SW480 (cell line): ENCODE results near the gene ACSS2.

Experiments used
- DNase-seq: peaks from one replicate; pipeline ENCODE4 v3.0.0-alpha.2; 2016; ENCODE audit warnings: low spot score

Gene ACSS2

GRCh38 chr20:34876406-34877282 is at the start of gene ACSS2:
ACSS2 (plus strand) TSS chr20:34876612; CDS start chr20:34876646, 34 bp downstream.
- no peak for DNase-seq

- DNase-seq: no peak
Observed at GRCh38 chr20:34829191-34829590, 47.2 kb upstream of the ACSS2 start.

GRCh38 chr20:34831936-34832335 is 44.5 kb upstream of the ACSS2 start:
- no peak for DNase-seq

- DNase-seq: peak; percentile 67
Observed at GRCh38 chr20:34834459-34834893, 41.9 kb upstream of the ACSS2 start.

- no peak for DNase-seq
Observed at GRCh38 chr20:34842143-34842542, 34.3 kb upstream of the ACSS2 start.

- peak; percentile 81 for DNase-seq
Observed at GRCh38 chr20:34843421-34843820, 33.0 kb upstream of the ACSS2 start.

- DNase-seq: no peak
Observed at GRCh38 chr20:34848597-34848996, 27.8 kb upstream of the ACSS2 start.

- DNase-seq: no peak
Observed at GRCh38 chr20:34849778-34850177, 26.6 kb upstream of the ACSS2 start.

- peak; percentile 91 for DNase-seq
Observed at GRCh38 chr20:34850969-34851368, 25.4 kb upstream of the ACSS2 start.

- DNase-seq: peak; percentile 44
Observed at GRCh38 chr20:34852298-34852697, 24.1 kb upstream of the ACSS2 start.

GRCh38 chr20:34859367-34859766 is 17.0 kb upstream of the ACSS2 start:
- no peak for DNase-seq

- DNase-seq: no peak
Observed at GRCh38 chr20:34859826-34860545, 16.4 kb upstream of the ACSS2 start.

- DNase-seq: no peak
Observed at GRCh38 chr20:34861386-34862084, 14.9 kb upstream of the ACSS2 start.

GRCh38 chr20:34862724-34863123 is 13.7 kb upstream of the ACSS2 start:
- DNase-seq: no peak

GRCh38 chr20:34863421-34863965 is 12.9 kb upstream of the ACSS2 start:
- no peak for DNase-seq

- DNase-seq: no peak
Observed at GRCh38 chr20:34864216-34864615, 12.2 kb upstream of the ACSS2 start.

- DNase-seq: no peak
Observed at GRCh38 chr20:34871320-34871926, 5.0 kb upstream of the ACSS2 start.

GRCh38 chr20:34871966-34872621 is 4.3 kb upstream of the ACSS2 start:
- DNase-seq: no peak

- DNase-seq: peak; percentile 75
Observed at GRCh38 chr20:34872622-34873224, 3.7 kb upstream of the ACSS2 start, which contains the start of gene GGT7. GGT7 (minus strand) TSS chr20:34872856; CDS start chr20:34872815, 41 bp downstream.

- no peak for DNase-seq
Observed at GRCh38 chr20:34873583-34874093, 2.8 kb upstream of the ACSS2 start.
